Measurements from ENCODE around the gene FAM200C. TPM values are rescaled to one million over a fixed set of nuclear protein-coding genes. Genes with fewer than 3 reads are reported as not detected.

FAM200C gene
- polyA plus RNA-seq, 3 donors, result 0.08 to 0.39 TPM; not detected in 1

DNA sequence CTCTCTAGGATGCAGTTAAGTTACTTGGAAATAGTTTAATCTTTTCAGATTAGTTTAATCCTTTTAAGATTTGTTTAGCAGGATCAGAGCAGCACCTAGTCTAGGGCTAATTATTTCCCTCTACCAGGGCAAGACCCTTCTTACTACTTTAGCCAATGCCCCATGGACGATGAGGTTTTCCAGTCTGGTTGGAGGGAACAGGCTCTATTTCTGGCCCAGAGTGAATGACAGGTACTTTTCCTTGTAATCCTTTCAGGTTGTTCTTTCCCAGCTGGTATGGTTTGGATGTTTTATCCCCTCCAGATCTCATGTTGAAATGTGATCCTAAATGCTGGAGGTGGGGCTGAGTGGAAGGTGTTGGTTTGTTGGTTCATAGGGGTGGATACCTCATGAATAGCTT lies 49.0 kb upstream of the FAM200C start:
- Histone ChIP-seq H3K79me2 (ENCODE audit: insufficient read depth, low read length) (no peaks in the 10 kb centered on the region), H4K20me1 (ENCODE audit: insufficient read depth, low read length) (no peaks in the 10 kb centered on the region), H3K36me3 (replicated peaks in 1 of 2; ENCODE audit: control insufficient read depth in 1 of 2, insufficient read depth in 2 of 2, low read length in 2 of 2) (no peaks in the 10 kb centered on the region), H3K9me3 (replicated peaks in 1 of 2; ENCODE audit: control insufficient read depth in 1 of 2, insufficient read depth in 1 of 2, low read length in 2 of 2) (no peaks in the 10 kb centered on the region), H3K27ac (ENCODE audit: low read depth in 1 of 2, low read length in 2 of 2) (no peak overlapping the region), H3K4me1 (ENCODE audit: control insufficient read depth in 1 of 2, insufficient read depth in 2 of 2, low read length in 2 of 2) (peaks cover 8 to 13% of the 10 kb centered on the region in 2 donors), H3K9ac (ENCODE audit: insufficient read depth, low read length, poor library complexity, severe bottlenecking) (no peak overlapping the region), H2AFZ (ENCODE audit: insufficient read depth, low read depth, low read length, poor library complexity, severe bottlenecking) (no peak overlapping the region), H3K4me2 (replicated peaks; ENCODE audit: extremely low read depth, low read length, poor library complexity, severe bottlenecking) (no peak overlapping the region), H3K4me3 (replicated peaks in 1 of 3; ENCODE audit: low read depth in 2 of 3, low read length in 3 of 3) (no peak overlapping the region), H3K27me3 (ENCODE audit: control insufficient read depth in 2 of 2, insufficient read depth in 2 of 2, low read length in 2 of 2) (no peaks in the 10 kb centered on the region)
- no peak overlapping the region for H3K4me3 Mint-ChIP-seq
- whole genome bisulfite sequencing (ENCODE audit: insufficient coverage), result 83% methylated on average over 1 of the region's 1 CpG
- peaks cover 0 to 5% (median 0%) of the 10 kb centered on the region in 7 donors for H3K9me3 Mint-ChIP-seq
- H3K27ac Mint-ChIP-seq, result no peak overlapping the region
- peaks cover 0 to 2% (median 0%) of the 10 kb centered on the region in 3 donors for H3K27me3 Mint-ChIP-seq (ENCODE audit: low read depth in 3 of 3)
- intact Hi-C loops (cut with micrococcal nuclease), result no loop called here
- TF ChIP-seq, protein P1, sequence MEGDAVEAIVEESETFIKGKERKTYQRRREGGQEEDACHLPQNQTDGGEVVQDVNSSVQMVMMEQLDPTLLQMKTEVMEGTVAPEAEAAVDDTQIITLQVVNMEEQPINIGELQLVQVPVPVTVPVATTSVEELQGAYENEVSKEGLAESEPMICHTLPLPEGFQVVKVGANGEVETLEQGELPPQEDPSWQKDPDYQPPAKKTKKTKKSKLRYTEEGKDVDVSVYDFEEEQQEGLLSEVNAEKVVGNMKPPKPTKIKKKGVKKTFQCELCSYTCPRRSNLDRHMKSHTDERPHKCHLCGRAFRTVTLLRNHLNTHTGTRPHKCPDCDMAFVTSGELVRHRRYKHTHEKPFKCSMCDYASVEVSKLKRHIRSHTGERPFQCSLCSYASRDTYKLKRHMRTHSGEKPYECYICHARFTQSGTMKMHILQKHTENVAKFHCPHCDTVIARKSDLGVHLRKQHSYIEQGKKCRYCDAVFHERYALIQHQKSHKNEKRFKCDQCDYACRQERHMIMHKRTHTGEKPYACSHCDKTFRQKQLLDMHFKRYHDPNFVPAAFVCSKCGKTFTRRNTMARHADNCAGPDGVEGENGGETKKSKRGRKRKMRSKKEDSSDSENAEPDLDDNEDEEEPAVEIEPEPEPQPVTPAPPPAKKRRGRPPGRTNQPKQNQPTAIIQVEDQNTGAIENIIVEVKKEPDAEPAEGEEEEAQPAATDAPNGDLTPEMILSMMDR (IDR thresholded peaks at IDR 0.05), result no peak
- H3K36me3 Mint-ChIP-seq, result no peaks in the 10 kb centered on the region
- no peak for DNase-seq
- peaks cover 11% of the 10 kb centered on the region for H3K4me1 Mint-ChIP-seq

DNA sequence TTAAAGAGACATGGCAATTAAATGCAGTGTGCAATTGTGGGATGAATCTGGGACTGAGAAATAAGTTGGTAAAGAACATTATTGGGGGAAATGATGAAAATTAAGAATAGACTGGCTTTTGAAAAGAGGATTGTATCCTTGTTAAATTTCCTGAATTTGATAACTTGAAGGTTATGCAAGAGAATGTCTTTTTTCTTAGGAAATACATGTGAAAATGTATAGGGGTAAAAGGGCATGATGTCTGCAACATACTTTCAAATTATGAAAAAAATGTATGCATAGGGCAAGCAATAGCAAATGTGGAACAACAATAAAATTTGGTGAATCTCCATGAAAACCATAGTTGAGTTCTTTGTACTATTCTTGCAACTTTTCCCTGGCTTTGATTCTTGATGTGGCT lies 45.9 kb upstream of the FAM200C start:
- Histone ChIP-seq H3K4me1 (ENCODE audit: control insufficient read depth in 1 of 2, insufficient read depth in 2 of 2, low read length in 2 of 2) (peaks cover 5 to 11% of the 10 kb centered on the region in 2 donors), H4K20me1 (ENCODE audit: insufficient read depth, low read length) (no peaks in the 10 kb centered on the region), H3K9me3 (replicated peaks in 1 of 2; ENCODE audit: control insufficient read depth in 1 of 2, insufficient read depth in 1 of 2, low read length in 2 of 2) (no peaks in the 10 kb centered on the region), H3K79me2 (ENCODE audit: insufficient read depth, low read length) (no peaks in the 10 kb centered on the region), H2AFZ (ENCODE audit: insufficient read depth, low read depth, low read length, poor library complexity, severe bottlenecking) (no peak overlapping the region), H3K27me3 (ENCODE audit: control insufficient read depth in 2 of 2, insufficient read depth in 2 of 2, low read length in 2 of 2) (no peaks in the 10 kb centered on the region), H3K27ac (ENCODE audit: low read depth in 1 of 2, low read length in 2 of 2) (no peak overlapping the region), H3K9ac (ENCODE audit: insufficient read depth, low read length, poor library complexity, severe bottlenecking) (no peak overlapping the region), H3K36me3 (replicated peaks in 1 of 2; ENCODE audit: control insufficient read depth in 1 of 2, insufficient read depth in 2 of 2, low read length in 2 of 2) (no peaks in the 10 kb centered on the region), H3K4me3 (replicated peaks in 1 of 3; ENCODE audit: low read depth in 2 of 3, low read length in 3 of 3) (no peak overlapping the region), H3K4me2 (replicated peaks; ENCODE audit: extremely low read depth, low read length, poor library complexity, severe bottlenecking) (no peak overlapping the region)
- no peak overlapping the region for H3K27ac Mint-ChIP-seq
- intact Hi-C loops (cut with micrococcal nuclease), result no loop called here
- no peak overlapping the region for H3K4me3 Mint-ChIP-seq
- peaks cover 0 to 1% (median 0%) of the 10 kb centered on the region in 3 donors for H3K27me3 Mint-ChIP-seq (ENCODE audit: low read depth in 3 of 3)
- DNase-seq, result no peak
- H3K36me3 Mint-ChIP-seq, result no peaks in the 10 kb centered on the region
- H3K4me1 Mint-ChIP-seq, result peaks cover 9% of the 10 kb centered on the region
- TF ChIP-seq, protein P1 (IDR thresholded peaks at IDR 0.05), result no peak
- peaks cover 0 to 5% (median 0%) of the 10 kb centered on the region in 7 donors for H3K9me3 Mint-ChIP-seq

Data from CD14-positive monocyte (primary cell).